NT2/D1 (cell line): ENCODE results near the gene RLF.

Experiments
- SUZ12 ChIP-seq: IDR thresholded peaks from 2 replicates; pipeline ENCODE4 v1.6.1; 2011; ENCODE audit not compliant: insufficient read length, insufficient read depth; ENCODE audit errors: extremely low read depth
- YY1 ChIP-seq: IDR thresholded peaks from 2 replicates; pipeline ENCODE4 v1.6.1; 2011; ENCODE audit not compliant: insufficient read length, insufficient read depth
- ZNF274 ChIP-seq: IDR thresholded peaks from 2 replicates; pipeline ENCODE4 v1.6.1; 2011; ENCODE audit warnings: mild to moderate bottlenecking, low read depth, low read length

DNA sequence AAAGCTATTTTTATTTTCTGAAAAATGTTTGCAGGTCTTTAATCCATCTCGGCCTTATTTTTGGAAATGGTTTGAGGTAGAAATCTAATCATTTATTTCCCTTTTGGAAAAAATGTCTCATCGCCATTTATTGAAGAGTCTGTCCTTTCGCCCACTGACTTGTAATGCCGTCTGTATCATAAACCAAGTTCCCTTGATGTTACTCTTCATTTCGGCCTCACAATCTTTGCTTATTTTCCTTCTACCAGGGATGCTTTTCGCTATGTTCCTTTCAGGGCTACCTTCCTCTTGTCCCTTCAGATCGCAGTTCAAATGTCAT is 422 bp upstream of the RLF start:
- TF ChIP-seq YY1 (no peak), ZNF274 (no peak), SUZ12 (no peak)
